H9 (cell line): ENCODE measurements around the gene HCN4. TPM values are rescaled to one million over a fixed set of nuclear protein-coding genes. Genes with fewer than 3 reads are reported as not detected.

Experiments
- DNase-seq: peaks from one replicate; pipeline ENCODE4 v3.0.0-alpha.2; 2017
- H2AFZ ChIP-seq: one replicate; pipeline ENCODE4 v1.6.1; 2013; ENCODE audit warnings: mild to moderate bottlenecking, low read length, control low read depth, moderate library complexity
- H2AK5ac ChIP-seq: 2 replicates; pipeline ENCODE4 v1.6.1; 2013; ENCODE audit warnings: low read length, control low read depth, mixed read lengths; ENCODE audit not compliant: insufficient read length
- H2BK120ac ChIP-seq: one replicate; pipeline ENCODE4 v1.6.1; 2013; ENCODE audit warnings: low read depth, mild to moderate bottlenecking, low read length, control low read depth, inconsistent platforms; ENCODE audit not compliant: poor library complexity, severe bottlenecking
- H2BK12ac ChIP-seq: 2 replicates; pipeline ENCODE4 v1.6.1; 2013; ENCODE audit warnings: low read length, control low read depth, mixed read lengths, low read depth; ENCODE audit not compliant: insufficient read length
- H2BK15ac ChIP-seq: 2 replicates; pipeline ENCODE4 v1.6.1; 2013; ENCODE audit warnings: low read depth, low read length, control low read depth
- H2BK20ac ChIP-seq: one replicate; pipeline ENCODE4 v1.6.1; 2013; ENCODE audit warnings: low read depth, mild to moderate bottlenecking, low read length, control low read depth, inconsistent platforms; ENCODE audit not compliant: poor library complexity, severe bottlenecking
- H2BK5ac ChIP-seq: 2 replicates; pipeline ENCODE4 v1.6.1; 2013; ENCODE audit warnings: low read length, control low read depth, mixed read lengths; ENCODE audit not compliant: insufficient read length
- H3K14ac ChIP-seq: 2 replicates; pipeline ENCODE4 v1.6.1; 2013; ENCODE audit warnings: low read length, control low read depth; ENCODE audit not compliant: insufficient read depth
- H3K18ac ChIP-seq: 2 replicates; pipeline ENCODE4 v1.6.1; 2013; ENCODE audit warnings: low read depth, mild to moderate bottlenecking, mixed read lengths, low read length, control low read depth; ENCODE audit not compliant: insufficient read length
- H3K23ac ChIP-seq: 2 replicates; pipeline ENCODE4 v1.6.1; 2013; ENCODE audit warnings: low read length, control low read depth, mixed read lengths, low read depth; ENCODE audit not compliant: insufficient read length
- H3K23me2 ChIP-seq: 2 replicates; pipeline ENCODE4 v1.6.1; 2013; ENCODE audit warnings: low read depth, mild to moderate bottlenecking, mixed read lengths, low read length, control low read depth; ENCODE audit not compliant: insufficient read length, poor library complexity, severe bottlenecking
- H3K27ac ChIP-seq: 2 replicates; pipeline ENCODE4 v1.5.1; 2013; ENCODE audit warnings: low read length, control low read depth, mixed read lengths, low read depth; ENCODE audit not compliant: insufficient read length
- H3K27me3 ChIP-seq: 2 replicates; pipeline ENCODE4 v1.6.1; 2013; ENCODE audit warnings: low read length, control low read depth, inconsistent platforms; ENCODE audit not compliant: insufficient read depth
- H3K4ac ChIP-seq: 2 replicates; pipeline ENCODE4 v1.6.1; 2013; ENCODE audit warnings: low read depth, mild to moderate bottlenecking, control low read depth, inconsistent platforms, low read length, moderate library complexity
- H3K4me1 ChIP-seq: 2 replicates; pipeline ENCODE4 v1.6.1; 2013; ENCODE audit warnings: low read length, control low read depth, inconsistent platforms; ENCODE audit not compliant: insufficient read depth
- H3K4me2 ChIP-seq: 2 replicates; pipeline ENCODE4 v1.6.1; 2013; ENCODE audit warnings: low read length, control low read depth, mixed read lengths; ENCODE audit not compliant: insufficient read length, insufficient read depth
- H3K56ac ChIP-seq: 2 replicates; pipeline ENCODE4 v1.6.1; 2013; ENCODE audit warnings: low read depth, mild to moderate bottlenecking, mixed read lengths, low read length, control low read depth; ENCODE audit not compliant: insufficient read length
- H3K79me1 ChIP-seq: 2 replicates; pipeline ENCODE4 v1.6.1; 2013; ENCODE audit warnings: low read depth, mild to moderate bottlenecking, moderate library complexity, low read length, control low read depth, inconsistent platforms; ENCODE audit not compliant: insufficient read depth, poor library complexity, severe bottlenecking
- H3K79me2 ChIP-seq: 2 replicates; pipeline ENCODE4 v1.6.1; 2013; ENCODE audit warnings: low read length, control low read depth, inconsistent platforms; ENCODE audit not compliant: insufficient read depth
- H3K9ac ChIP-seq: 2 replicates; pipeline ENCODE4 v1.6.1; 2013; ENCODE audit warnings: low read length, control low read depth, mixed read lengths; ENCODE audit not compliant: insufficient read length; ENCODE audit errors: extremely low read depth
- H3K9me3 ChIP-seq: one replicate; pipeline ENCODE4 v1.6.1; 2013; ENCODE audit warnings: low read depth, low read length, inconsistent platforms; ENCODE audit not compliant: control insufficient read depth
- H3T11ph ChIP-seq: one replicate; pipeline ENCODE4 v1.6.1; 2013; ENCODE audit warnings: mild to moderate bottlenecking, low read length, control low read depth, inconsistent platforms
- H4K20me1 ChIP-seq: one replicate; pipeline ENCODE4 v1.6.1; 2013; ENCODE audit not compliant: control insufficient read depth, insufficient read length, insufficient read depth
- H4K5ac ChIP-seq: 2 replicates; pipeline ENCODE4 v1.6.1; 2013; ENCODE audit warnings: low read depth, mild to moderate bottlenecking, mixed read lengths, low read length, control low read depth; ENCODE audit not compliant: insufficient read length
- H4K8ac ChIP-seq: replicated peaks from 2 replicates; pipeline ENCODE4 v1.6.1; 2013; ENCODE audit warnings: low read length, control low read depth, mixed read lengths, low read depth; ENCODE audit not compliant: insufficient read length
- H4K91ac ChIP-seq: 2 replicates; pipeline ENCODE4 v1.6.1; 2013; ENCODE audit warnings: low read depth, mild to moderate bottlenecking, moderate library complexity, mixed read lengths, low read length, control low read depth; ENCODE audit not compliant: insufficient read length
- H3K27ac Mint-ChIP-seq, 3 experiments: 2 replicates in 2 of 3; 3 replicates in 1 of 3; pipeline ENCODE4 v1.8.0; 2020 to 2021; ENCODE audit warnings: mixed read lengths in 3 of 3, mild to moderate bottlenecking in 1 of 3, moderate library complexity in 1 of 3
- H3K27me3 Mint-ChIP-seq: 2 replicates; pipeline ENCODE4 v1.8.0; 2021; ENCODE audit warnings: low read depth, mild to moderate bottlenecking, moderate library complexity, mixed read lengths
- H3K36me3 Mint-ChIP-seq, 3 experiments: 2 replicates in 2 of 3; 3 replicates in 1 of 3; pipeline ENCODE4 v1.8.0; 2020 to 2021; ENCODE audit warnings: low read depth in 3 of 3, mixed read lengths in 3 of 3; ENCODE audit not compliant: insufficient read depth in 1 of 3
- H3K4me1 Mint-ChIP-seq, 2 experiments: 2 replicates each; pipeline ENCODE4 v1.8.0; 2020; ENCODE audit warnings: mixed read lengths in 2 of 2
- H3K4me3 Mint-ChIP-seq, 2 experiments: 2 replicates in 1 of 2; 3 replicates in 1 of 2; pipeline ENCODE4 v1.8.0; 2020 to 2021; ENCODE audit warnings: mild to moderate bottlenecking in 2 of 2, mixed read lengths in 2 of 2, moderate library complexity in 1 of 2
- H3K9me3 Mint-ChIP-seq, 2 experiments: 2 replicates in 1 of 2; 3 replicates in 1 of 2; pipeline ENCODE4 v1.8.0; 2020; ENCODE audit warnings: mild to moderate bottlenecking in 2 of 2, mixed read lengths in 2 of 2, moderate library complexity in 1 of 2
- WGBS: extraction: QIAGEN DNeasy Blood & Tissue Kit; methylation state at CpG from one replicate; pipeline ENCODE4 v1.1.7; 2013; ENCODE audit warnings: missing lambda C conversion rate, low lambda C conversion rate, mixed read lengths; ENCODE audit not compliant: insufficient read length; ENCODE audit errors: extremely low coverage; 5-methylcytosine and 5-hydroxymethylcytosine counted together
- total RNA-seq: library from RNA; stranded (reverse); gene quantifications from 2 replicates; pipeline ENCODE4 v1.2.1, GENCODE V29; 2021
- TF ChIP-seq, protein P1 (sequence below): fragments of 200-600 bp; sonication (generic); conservative IDR thresholded peaks from 3 replicates; pipeline ENCODE4 v1.8.0; 2021; ENCODE audit warnings: antibody characterized with exemption, mild to moderate bottlenecking

Gene HCN4
- total RNA-seq, 1 experiment from 2014 or later = 10.5 TPM

DNA sequence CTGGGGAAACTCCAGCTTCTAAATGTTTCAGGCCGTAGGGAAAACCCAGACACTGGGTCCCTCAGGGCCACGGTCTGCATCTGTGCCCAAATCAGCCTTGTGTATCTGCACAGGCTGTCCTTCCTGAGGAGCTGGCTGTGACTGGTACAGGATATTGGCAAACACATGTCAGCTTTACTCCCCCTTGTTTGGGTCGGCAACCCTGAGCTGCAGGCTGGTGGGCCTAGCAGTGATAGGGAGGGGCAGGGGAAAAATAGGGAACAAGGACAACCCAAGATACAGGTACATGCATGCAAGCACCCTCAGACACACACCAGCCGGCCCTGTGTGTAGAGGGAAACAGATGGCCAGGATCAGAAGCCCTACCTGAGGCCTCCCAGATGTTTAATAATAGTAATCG lies 28.7 kb upstream of the HCN4 start:
- no CpG with 5 or more reads among the region's 5 CpGs for WGBS
- H3K36me3 Mint-ChIP-seq = no peaks in the 10 kb centered on the region
- Histone ChIP-seq H2AFZ (no peak overlapping the region), H3K79me1 (no peaks in the 10 kb centered on the region), H3K4ac (no peak overlapping the region), H3K14ac (0 out of 2 replicates have a peak overlapping the region, but pooled peaks have one; percentile 45), H2BK20ac (no peak overlapping the region), H4K20me1 (no peaks in the 10 kb centered on the region), H2BK5ac (no peak overlapping the region), H3K23ac (no peak overlapping the region), H2BK12ac (no peak overlapping the region), H4K91ac (no peak overlapping the region), H3K23me2 (no peaks in the 10 kb centered on the region), H3K56ac (no peak overlapping the region), H4K5ac (no peak overlapping the region), H3K79me2 (no peaks in the 10 kb centered on the region), H2BK120ac (no peak overlapping the region), H2AK5ac (no peak overlapping the region), H3K18ac (no peak overlapping the region), H3K4me2 (no peak overlapping the region), H3K9ac (no peak overlapping the region), H4K8ac (no peak overlapping the region), H3T11ph (no peak overlapping the region), H3K27me3 (no peaks in the 10 kb centered on the region), H3K4me1 (peaks cover 8% of the 10 kb centered on the region; the same call in 1 of the 2 replicates), H3K27ac (no peak overlapping the region), H3K9me3 (no peaks in the 10 kb centered on the region), H2BK15ac (no peak overlapping the region)
- no peak overlapping the region; a peak in 1 of 7 replicates for H3K27ac Mint-ChIP-seq
- DNase-seq = no peak
- H3K4me1 Mint-ChIP-seq = peaks cover 33 to 34% of the 10 kb centered on the region in 2 experiments
- H3K9me3 Mint-ChIP-seq = no peaks in the 10 kb centered on the region
- TF ChIP-seq, protein P1, sequence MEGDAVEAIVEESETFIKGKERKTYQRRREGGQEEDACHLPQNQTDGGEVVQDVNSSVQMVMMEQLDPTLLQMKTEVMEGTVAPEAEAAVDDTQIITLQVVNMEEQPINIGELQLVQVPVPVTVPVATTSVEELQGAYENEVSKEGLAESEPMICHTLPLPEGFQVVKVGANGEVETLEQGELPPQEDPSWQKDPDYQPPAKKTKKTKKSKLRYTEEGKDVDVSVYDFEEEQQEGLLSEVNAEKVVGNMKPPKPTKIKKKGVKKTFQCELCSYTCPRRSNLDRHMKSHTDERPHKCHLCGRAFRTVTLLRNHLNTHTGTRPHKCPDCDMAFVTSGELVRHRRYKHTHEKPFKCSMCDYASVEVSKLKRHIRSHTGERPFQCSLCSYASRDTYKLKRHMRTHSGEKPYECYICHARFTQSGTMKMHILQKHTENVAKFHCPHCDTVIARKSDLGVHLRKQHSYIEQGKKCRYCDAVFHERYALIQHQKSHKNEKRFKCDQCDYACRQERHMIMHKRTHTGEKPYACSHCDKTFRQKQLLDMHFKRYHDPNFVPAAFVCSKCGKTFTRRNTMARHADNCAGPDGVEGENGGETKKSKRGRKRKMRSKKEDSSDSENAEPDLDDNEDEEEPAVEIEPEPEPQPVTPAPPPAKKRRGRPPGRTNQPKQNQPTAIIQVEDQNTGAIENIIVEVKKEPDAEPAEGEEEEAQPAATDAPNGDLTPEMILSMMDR = no peak
- H3K4me3 Mint-ChIP-seq = no peak overlapping the region
- peaks cover 6% of the 10 kb centered on the region for H3K27me3 Mint-ChIP-seq
